HEK293 (cell line): Measurements from ENCODE around the gene ULBP3.
A peak's percentile ranks its signal among the peaks of the same experiment; 100 is the strongest.

Experiments used
- EGR2 ChIP-seq: fragments of 450-650 bp; formaldehyde crosslinking; IDR thresholded peaks from 2 replicates; pipeline ENCODE4 v1.5.1; 2016; ENCODE audit warnings: low read depth, missing biosample characterization, missing genetic modification characterization
- GFI1B ChIP-seq: fragments of 450-650 bp; formaldehyde crosslinking; IDR thresholded peaks from 2 replicates; pipeline ENCODE4 v1.5.1; 2016; ENCODE audit warnings: missing biosample characterization, missing genetic modification characterization
- HOXD13 ChIP-seq: sonication (generic); formaldehyde crosslinking; IDR thresholded peaks from 2 replicates; pipeline ENCODE4 v1.8.0; 2022; ENCODE audit warnings: missing genetic modification reagents, borderline replicate concordance
- SP7 ChIP-seq: fragments of 450-650 bp; formaldehyde crosslinking; IDR thresholded peaks from 2 replicates; pipeline ENCODE4 v1.5.1; 2016; ENCODE audit warnings: missing biosample characterization, missing genetic modification characterization
- WT1 ChIP-seq: fragments of 450-650 bp; formaldehyde crosslinking; IDR thresholded peaks from 2 replicates; pipeline ENCODE4 v1.5.1; 2016; ENCODE audit warnings: missing biosample characterization, missing genetic modification characterization
- ZBTB7A ChIP-seq: fragments of 450-650 bp; formaldehyde crosslinking; IDR thresholded peaks from 2 replicates; pipeline ENCODE4 v1.5.1; 2016; ENCODE audit warnings: low read depth, missing biosample characterization, missing genetic modification characterization
- ZFP3 ChIP-seq: fragments of 450-650 bp; formaldehyde crosslinking; IDR thresholded peaks from 2 replicates; pipeline ENCODE4 v1.5.1; 2016; ENCODE audit warnings: low read depth, missing biosample characterization, missing genetic modification characterization
- ZFP37 ChIP-seq: fragments of 450-650 bp; formaldehyde crosslinking; IDR thresholded peaks from 2 replicates; pipeline ENCODE4 v1.5.1; 2016; ENCODE audit warnings: missing biosample characterization, missing genetic modification characterization
- ZNF138 ChIP-seq: fragments of 450-650 bp; formaldehyde crosslinking; IDR thresholded peaks from 2 replicates; pipeline ENCODE4 v1.5.1; 2016; ENCODE audit warnings: missing biosample characterization, missing genetic modification characterization, borderline replicate concordance
- ZNF202 ChIP-seq: fragments of 450-650 bp; formaldehyde crosslinking; IDR thresholded peaks from 2 replicates; pipeline ENCODE4 v1.5.1; 2016; ENCODE audit warnings: missing biosample characterization, missing genetic modification characterization, borderline replicate concordance
- ZNF266 ChIP-seq: fragments of 450-650 bp; formaldehyde crosslinking; IDR thresholded peaks from 2 replicates; pipeline ENCODE4 v1.5.1; 2016; ENCODE audit warnings: missing biosample characterization, missing genetic modification characterization, low read depth
- ZNF280D ChIP-seq: fragments of 450-650 bp; formaldehyde crosslinking; IDR thresholded peaks from 2 replicates; pipeline ENCODE4 v1.5.1; 2016; ENCODE audit warnings: missing biosample characterization, missing genetic modification characterization
- ZNF362 ChIP-seq: fragments of 450-650 bp; formaldehyde crosslinking; IDR thresholded peaks from 2 replicates; pipeline ENCODE4 v1.5.1; 2016; ENCODE audit warnings: missing biosample characterization, missing genetic modification characterization
- ZNF37A ChIP-seq: fragments of 450-650 bp; IDR thresholded peaks from 2 replicates; pipeline ENCODE4 v1.5.1; 2018; ENCODE audit warnings: missing biosample characterization, missing genetic modification characterization
- ZNF394 ChIP-seq: fragments of 450-650 bp; formaldehyde crosslinking; IDR thresholded peaks from 2 replicates; pipeline ENCODE4 v1.5.1; 2016; ENCODE audit warnings: missing biosample characterization, missing genetic modification characterization, mild to moderate bottlenecking, moderate library complexity, borderline replicate concordance
- ZNF423 ChIP-seq: fragments of 450-650 bp; formaldehyde crosslinking; IDR thresholded peaks from 2 replicates; pipeline ENCODE4 v1.5.1; 2016; ENCODE audit warnings: missing biosample characterization, missing genetic modification characterization
- ZNF473 ChIP-seq: fragments of 450-650 bp; formaldehyde crosslinking; IDR thresholded peaks from 2 replicates; pipeline ENCODE4 v1.5.1; 2017; ENCODE audit warnings: missing biosample characterization, missing genetic modification characterization
- ZNF48 ChIP-seq: fragments of 450-650 bp; formaldehyde crosslinking; IDR thresholded peaks from 2 replicates; pipeline ENCODE4 v1.5.1; 2016; ENCODE audit warnings: missing biosample characterization, missing genetic modification characterization
- ZNF514 ChIP-seq: fragments of 450-650 bp; formaldehyde crosslinking; IDR thresholded peaks from 2 replicates; pipeline ENCODE4 v1.5.1; 2016; ENCODE audit warnings: missing biosample characterization, missing genetic modification characterization
- ZNF521 ChIP-seq: fragments of 450-650 bp; formaldehyde crosslinking; IDR thresholded peaks from 2 replicates; pipeline ENCODE4 v1.5.1; 2017; ENCODE audit warnings: missing biosample characterization, mild to moderate bottlenecking, missing genetic modification characterization
- ZNF585B ChIP-seq: fragments of 450-650 bp; formaldehyde crosslinking; IDR thresholded peaks from 2 replicates; pipeline ENCODE4 v1.5.1; 2016; ENCODE audit warnings: missing biosample characterization, missing genetic modification characterization
- ZSCAN23 ChIP-seq: fragments of 450-650 bp; formaldehyde crosslinking; IDR thresholded peaks from 2 replicates; pipeline ENCODE4 v1.5.1; 2016; ENCODE audit warnings: missing biosample characterization, missing genetic modification characterization
- ZXDB ChIP-seq: fragments of 450-650 bp; formaldehyde crosslinking; IDR thresholded peaks from 2 replicates; pipeline ENCODE4 v1.5.1; 2016; ENCODE audit warnings: missing biosample characterization, missing genetic modification characterization
- TF ChIP-seq, protein P1 (sequence below): fragments of 450-650 bp; formaldehyde crosslinking; IDR thresholded peaks from 2 replicates; pipeline ENCODE4 v1.5.1; 2016; ENCODE audit warnings: missing biosample characterization, missing genetic modification characterization
- TF ChIP-seq, protein P2 (sequence below): fragments of 450-650 bp; IDR thresholded peaks from 2 replicates; pipeline ENCODE4 v1.5.1; 2018; ENCODE audit warnings: missing biosample characterization, missing genetic modification characterization
- TF ChIP-seq, protein P3 (sequence below): fragments of 450-650 bp; formaldehyde crosslinking; IDR thresholded peaks from 2 replicates; pipeline ENCODE4; 2016; ENCODE audit warnings: missing biosample characterization, missing genetic modification characterization

Gene ULBP3

DNA sequence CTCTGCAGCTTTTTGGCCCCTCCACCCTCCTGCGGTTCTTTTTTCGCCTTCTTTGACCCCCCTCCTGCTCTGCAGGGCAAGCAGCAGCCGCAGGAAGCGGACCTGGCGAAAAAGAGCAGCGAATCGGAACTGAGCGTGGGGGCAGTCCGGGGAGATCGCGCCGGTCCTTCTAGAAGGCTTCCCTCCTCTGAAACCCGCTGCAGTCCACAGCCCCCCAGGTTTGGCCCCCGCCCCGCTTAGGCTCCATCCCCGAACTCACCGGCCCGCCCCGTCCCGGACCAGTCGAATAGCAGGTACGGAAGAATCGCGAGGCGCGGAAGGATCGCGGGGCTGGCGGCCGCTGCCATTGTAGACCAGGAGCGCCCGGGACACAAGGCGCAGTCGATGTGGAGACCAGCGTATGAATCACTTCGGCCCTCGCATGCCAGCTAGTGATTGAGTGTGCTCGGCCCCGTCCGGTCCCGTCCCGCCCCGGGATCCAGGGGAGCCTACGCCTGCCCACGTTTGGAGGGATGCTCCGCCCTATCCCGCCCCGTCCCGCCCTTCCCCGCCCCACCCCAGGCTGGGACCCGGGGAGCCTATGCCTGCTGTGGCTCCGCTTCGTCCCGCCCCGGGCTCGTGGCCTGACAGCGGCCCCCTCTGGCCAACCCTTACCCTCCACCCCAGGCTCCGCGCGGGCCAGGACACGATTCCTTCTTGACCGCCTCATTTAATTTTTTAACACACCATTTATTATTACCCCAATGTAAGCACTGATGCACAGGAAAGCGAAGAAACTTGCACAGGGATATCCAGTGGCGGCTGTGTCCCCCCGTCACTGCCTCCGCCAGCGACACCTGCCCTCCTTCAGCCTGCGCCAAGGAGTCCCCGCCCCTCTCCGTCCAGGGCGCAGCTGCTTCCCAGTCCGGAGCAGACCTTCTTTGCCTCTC, at the start of gene ULBP3 (continued):
- TF ChIP-seq, protein P1, sequence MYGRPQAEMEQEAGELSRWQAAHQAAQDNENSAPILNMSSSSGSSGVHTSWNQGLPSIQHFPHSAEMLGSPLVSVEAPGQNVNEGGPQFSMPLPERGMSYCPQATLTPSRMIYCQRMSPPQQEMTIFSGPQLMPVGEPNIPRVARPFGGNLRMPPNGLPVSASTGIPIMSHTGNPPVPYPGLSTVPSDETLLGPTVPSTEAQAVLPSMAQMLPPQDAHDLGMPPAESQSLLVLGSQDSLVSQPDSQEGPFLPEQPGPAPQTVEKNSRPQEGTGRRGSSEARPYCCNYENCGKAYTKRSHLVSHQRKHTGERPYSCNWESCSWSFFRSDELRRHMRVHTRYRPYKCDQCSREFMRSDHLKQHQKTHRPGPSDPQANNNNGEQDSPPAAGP (tag by site-specific recombination): peak; percentile 72
- TF ChIP-seq ZFP3 (no peak), ZNF585B (no peak), ZNF423 (tag by site-specific recombination) (peak; percentile 19; the same call in 1 of the 2 replicates), ZNF280D (tag by site-specific recombination) (no peak), ZNF202 (tag by site-specific recombination) (no peak), ZNF37A (no peak), ZFP37 (peak; percentile 93), EGR2 (tag by site-specific recombination) (peak; percentile 78), ZNF362 (tag by site-specific recombination) (no peak), ZSCAN23 (tag by site-specific recombination) (0 out of 2 replicates have a peak, but pooled peaks have one; percentile 28), ZNF394 (peak; percentile 68), SP7 (tag by site-specific recombination) (peak; percentile 80), ZNF473 (tag by site-specific recombination) (no peak), WT1 (peak; percentile 13; the same call in 1 of the 2 replicates), ZNF48 (no peak), GFI1B (tag by site-specific recombination) (peak; percentile 25; the same call in 1 of the 2 replicates), ZXDB (peak; percentile 82; the same call in 1 of the 2 replicates), ZNF266 (tag by site-specific recombination) (no peak), ZNF138 (tag by site-specific recombination) (no peak), ZNF514 (tag by site-specific recombination) (no peak), HOXD13 (CRISPR knock-in tag) (no peak), ZNF521 (tag by site-specific recombination) (no peak), ZBTB7A (tag by site-specific recombination) (no peak)
- TF ChIP-seq, protein P2, sequence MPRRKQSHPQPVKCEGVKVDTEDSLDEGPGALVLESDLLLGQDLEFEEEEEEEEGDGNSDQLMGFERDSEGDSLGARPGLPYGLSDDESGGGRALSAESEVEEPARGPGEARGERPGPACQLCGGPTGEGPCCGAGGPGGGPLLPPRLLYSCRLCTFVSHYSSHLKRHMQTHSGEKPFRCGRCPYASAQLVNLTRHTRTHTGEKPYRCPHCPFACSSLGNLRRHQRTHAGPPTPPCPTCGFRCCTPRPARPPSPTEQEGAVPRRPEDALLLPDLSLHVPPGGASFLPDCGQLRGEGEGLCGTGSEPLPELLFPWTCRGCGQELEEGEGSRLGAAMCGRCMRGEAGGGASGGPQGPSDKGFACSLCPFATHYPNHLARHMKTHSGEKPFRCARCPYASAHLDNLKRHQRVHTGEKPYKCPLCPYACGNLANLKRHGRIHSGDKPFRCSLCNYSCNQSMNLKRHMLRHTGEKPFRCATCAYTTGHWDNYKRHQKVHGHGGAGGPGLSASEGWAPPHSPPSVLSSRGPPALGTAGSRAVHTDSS: no peak
- TF ChIP-seq, protein P3, sequence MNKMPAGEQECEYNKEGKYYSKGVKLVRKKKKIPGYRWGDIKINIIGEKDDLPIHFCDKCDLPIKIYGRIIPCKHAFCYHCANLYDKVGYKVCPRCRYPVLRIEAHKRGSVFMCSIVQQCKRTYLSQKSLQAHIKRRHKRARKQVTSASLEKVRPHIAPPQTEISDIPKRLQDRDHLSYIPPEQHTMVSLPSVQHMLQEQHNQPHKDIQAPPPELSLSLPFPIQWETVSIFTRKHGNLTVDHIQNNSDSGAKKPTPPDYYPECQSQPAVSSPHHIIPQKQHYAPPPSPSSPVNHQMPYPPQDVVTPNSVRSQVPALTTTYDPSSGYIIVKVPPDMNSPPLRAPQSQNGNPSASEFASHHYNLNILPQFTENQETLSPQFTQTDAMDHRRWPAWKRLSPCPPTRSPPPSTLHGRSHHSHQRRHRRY (tag by site-specific recombination): no peak
